Neuron (in vitro differentiated cells): ENCODE data around the gene NEDD4L.
"Not testable (repeated sequence)": the region's sequence is repeated elsewhere in the genome, so short reads cannot be mapped to it uniquely, and the experiment has no call there.

Experiments
- H2AFZ ChIP-seq: one replicate; pipeline ENCODE4 v1.6.1; 2013; ENCODE audit warnings: low read depth, mild to moderate bottlenecking, inconsistent platforms, low read length, moderate library complexity
- H3K27me3 ChIP-seq: one replicate; pipeline ENCODE4 v1.6.1; 2013; ENCODE audit warnings: low read length; ENCODE audit not compliant: insufficient read depth
- H3K36me3 ChIP-seq: one replicate; pipeline ENCODE4 v1.6.1; 2013; ENCODE audit warnings: low read length; ENCODE audit not compliant: insufficient read depth
- H3K4me1 ChIP-seq: one replicate; pipeline ENCODE4 v1.6.1; 2013; ENCODE audit warnings: low read length; ENCODE audit not compliant: insufficient read depth
- H3K4me3 ChIP-seq: 2 replicates; pipeline ENCODE4 v1.5.1; 2013; ENCODE audit warnings: mild to moderate bottlenecking, low read length, moderate library complexity
- H3K9me3 ChIP-seq: one replicate; pipeline ENCODE4 v1.6.1; 2013; ENCODE audit warnings: low read length

Gene NEDD4L

GRCh38 chr18:58043491-58044369 lies at the start of gene NEDD4L:
Gene NEDD4L (plus strand): TSS chr18:58044226. CDS start chr18:58044661, 435 bp downstream.
- peaks cover 14% of the 10 kb centered on the region for H3K4me1 ChIP-seq
- no peaks in the 10 kb centered on the region for H3K9me3 ChIP-seq
- H2AFZ ChIP-seq, result peak within 1 kb of the TSS; percentile 99
- H3K27me3 ChIP-seq, result peaks cover 3% of the 10 kb centered on the region
- peak within 1 kb of the TSS; percentile 71 for H3K4me3 ChIP-seq
- no peaks in the 10 kb centered on the region for H3K36me3 ChIP-seq

- H3K4me3 ChIP-seq, result no peak overlapping the region
Measured at GRCh38 chr18:57995331-57995730, 48.7 kb upstream of the NEDD4L start.

GRCh38 chr18:57996894-57997293 lies 47.1 kb upstream of the NEDD4L start:
- H3K36me3 ChIP-seq, H2AFZ ChIP-seq, H3K9me3 ChIP-seq, H3K27me3 ChIP-seq, H3K4me1 ChIP-seq, H3K4me3 ChIP-seq: not testable (repeated sequence)

More at GRCh38 chr18:57995331-57995730, 48.7 kb upstream of the NEDD4L start:
- Histone ChIP-seq H2AFZ (no peak overlapping the region), H3K36me3 (no peaks in the 10 kb centered on the region), H3K9me3 (no peaks in the 10 kb centered on the region), H3K4me1 (no peaks in the 10 kb centered on the region), H3K27me3 (no peaks in the 10 kb centered on the region)

GRCh38 chr18:57997820-57998219 lies 46.2 kb upstream of the NEDD4L start:
- no peaks in the 10 kb centered on the region for H3K36me3 ChIP-seq
- no peak overlapping the region for H2AFZ ChIP-seq
- H3K27me3 ChIP-seq, result peaks cover 2% of the 10 kb centered on the region

GRCh38 chr18:57998461-57998860 lies 45.6 kb upstream of the NEDD4L start:
- Histone ChIP-seq H3K9me3 (no peaks in the 10 kb centered on the region), H3K36me3 (no peaks in the 10 kb centered on the region), H3K4me3 (no peak overlapping the region), H3K4me1 (no peaks in the 10 kb centered on the region), H2AFZ (no peak overlapping the region), H3K27me3 (peaks cover 2% of the 10 kb centered on the region)

More at GRCh38 chr18:57997820-57998219, 46.2 kb upstream of the NEDD4L start:
- no peak overlapping the region for H3K4me3 ChIP-seq
- no peaks in the 10 kb centered on the region for H3K4me1 ChIP-seq
- H3K9me3 ChIP-seq, result no peaks in the 10 kb centered on the region

GRCh38 chr18:58004317-58004716 lies 39.7 kb upstream of the NEDD4L start:
- Histone ChIP-seq H3K4me3 (no peak overlapping the region), H3K9me3 (no peaks in the 10 kb centered on the region), H3K4me1 (no peaks in the 10 kb centered on the region), H3K36me3 (no peaks in the 10 kb centered on the region), H2AFZ (no peak overlapping the region), H3K27me3 (peaks cover 2% of the 10 kb centered on the region)

GRCh38 chr18:58005011-58005410 lies 39.0 kb upstream of the NEDD4L start:
- Histone ChIP-seq H3K4me3 (no peak overlapping the region), H3K36me3 (no peaks in the 10 kb centered on the region), H3K9me3 (no peaks in the 10 kb centered on the region), H2AFZ (no peak overlapping the region), H3K4me1 (no peaks in the 10 kb centered on the region), H3K27me3 (peaks cover 2% of the 10 kb centered on the region)

- no peaks in the 10 kb centered on the region for H3K9me3 ChIP-seq
- H3K4me3 ChIP-seq, result no peak overlapping the region
- peaks cover 2% of the 10 kb centered on the region for H3K27me3 ChIP-seq
- H2AFZ ChIP-seq, result no peak overlapping the region
- no peaks in the 10 kb centered on the region for H3K4me1 ChIP-seq
- no peaks in the 10 kb centered on the region for H3K36me3 ChIP-seq
Measured at GRCh38 chr18:58005885-58006523, 38.0 kb upstream of the NEDD4L start.

GRCh38 chr18:58009166-58009565 lies 34.9 kb upstream of the NEDD4L start:
- Histone ChIP-seq H3K4me3 (no peak overlapping the region), H2AFZ (no peak overlapping the region), H3K36me3 (no peaks in the 10 kb centered on the region), H3K4me1 (no peaks in the 10 kb centered on the region), H3K9me3 (no peaks in the 10 kb centered on the region), H3K27me3 (no peaks in the 10 kb centered on the region)

- H3K36me3 ChIP-seq, result no peaks in the 10 kb centered on the region
- no peaks in the 10 kb centered on the region for H3K27me3 ChIP-seq
Measured at GRCh38 chr18:58010265-58010664, 33.8 kb upstream of the NEDD4L start.

GRCh38 chr18:58012356-58012755 lies 31.7 kb upstream of the NEDD4L start:
- H3K4me3 ChIP-seq, result no peak overlapping the region
- no peaks in the 10 kb centered on the region for H3K36me3 ChIP-seq
- H3K9me3 ChIP-seq, result no peaks in the 10 kb centered on the region
- no peaks in the 10 kb centered on the region for H3K4me1 ChIP-seq
- H2AFZ ChIP-seq, result no peak overlapping the region
- H3K27me3 ChIP-seq, result no peaks in the 10 kb centered on the region

More at GRCh38 chr18:58010265-58010664, 33.8 kb upstream of the NEDD4L start:
- H3K4me3 ChIP-seq, result no peak overlapping the region
- H3K9me3 ChIP-seq, result no peaks in the 10 kb centered on the region
- no peaks in the 10 kb centered on the region for H3K4me1 ChIP-seq
- H2AFZ ChIP-seq, result no peak overlapping the region

- no peak overlapping the region for H3K4me3 ChIP-seq
- no peaks in the 10 kb centered on the region for H3K27me3 ChIP-seq
- no peak overlapping the region for H2AFZ ChIP-seq
- no peaks in the 10 kb centered on the region for H3K4me1 ChIP-seq
- no peaks in the 10 kb centered on the region for H3K9me3 ChIP-seq
- H3K36me3 ChIP-seq, result no peaks in the 10 kb centered on the region
Measured at GRCh38 chr18:58013241-58014211, 30.5 kb upstream of the NEDD4L start.
